NCI-H2196 treated with DMSO at 0.1 percent for 48 hours (cell line): ENCODE results near the gene FOLH1.
"Not testable (repeated sequence)": the region's sequence is repeated elsewhere in the genome, so short reads cannot be mapped to it uniquely, and the experiment has no call there.

Source experiments
- DNase-seq: peaks from one replicate; lab custom pipeline; 2025; ENCODE audit not compliant: unreplicated experiment; lab: John Stamatoyannopoulos, UW

FOLH1 gene

DNA sequence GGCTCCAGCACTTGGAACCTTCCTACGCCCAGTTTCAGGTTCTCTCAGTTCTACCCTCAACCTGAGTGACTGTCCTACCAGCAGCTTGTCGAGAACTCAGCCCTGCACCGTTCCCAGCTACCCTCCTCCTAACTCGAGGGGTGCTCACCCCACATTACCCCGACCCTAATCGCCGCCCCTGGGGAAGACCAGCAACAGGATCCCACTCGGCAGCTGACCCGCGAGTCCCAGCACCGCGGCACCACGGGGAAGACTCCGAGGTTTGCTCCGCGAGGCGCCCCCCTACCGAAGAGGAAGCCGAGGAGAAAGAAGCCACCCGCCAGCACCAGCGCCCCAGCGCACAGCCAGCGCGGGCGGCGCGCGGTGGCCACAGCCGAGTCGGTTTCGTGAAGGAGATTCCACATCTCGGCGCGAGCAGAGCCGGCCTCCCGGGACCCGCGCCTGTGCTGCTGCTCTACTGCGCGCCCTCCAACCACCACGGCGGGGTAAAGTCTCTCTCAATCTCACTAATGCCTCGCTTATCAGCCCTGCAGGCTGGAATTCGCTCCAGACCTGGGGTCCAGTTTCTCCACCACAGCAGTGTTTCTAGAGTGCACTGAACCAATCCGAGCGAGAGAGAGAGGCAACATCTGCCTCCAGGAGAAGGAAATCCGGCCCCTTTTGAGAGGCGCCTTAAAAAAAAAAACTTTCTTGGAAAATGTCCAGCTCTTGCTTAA, at the start of gene FOLH1:
TSS of gene FOLH1 (minus strand) at position 597 of the 716 bp plus-strand sequence. CDS start at position 404, 193 bp downstream.
- DNase-seq, result no peak

DNA sequence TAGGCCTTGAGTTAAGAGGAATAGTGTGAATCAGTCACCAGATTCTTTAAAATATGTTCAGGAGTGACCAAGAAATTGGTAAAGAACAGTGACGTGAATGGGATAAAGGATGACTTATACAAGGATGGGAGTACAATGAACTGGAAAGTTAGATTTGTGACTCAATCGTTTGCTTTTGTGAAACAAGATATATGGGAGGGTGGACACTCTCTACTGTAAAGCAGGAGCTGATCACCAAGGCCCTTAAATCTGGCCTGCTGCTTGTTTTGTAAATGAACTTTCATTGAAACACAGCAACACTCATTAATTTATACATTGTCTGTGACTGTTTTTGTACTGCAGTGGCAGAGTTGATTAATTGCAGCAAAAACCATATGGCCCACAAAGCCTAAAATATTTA, 46.7 kb upstream of the FOLH1 start:
- not testable (repeated sequence) for DNase-seq

DNA sequence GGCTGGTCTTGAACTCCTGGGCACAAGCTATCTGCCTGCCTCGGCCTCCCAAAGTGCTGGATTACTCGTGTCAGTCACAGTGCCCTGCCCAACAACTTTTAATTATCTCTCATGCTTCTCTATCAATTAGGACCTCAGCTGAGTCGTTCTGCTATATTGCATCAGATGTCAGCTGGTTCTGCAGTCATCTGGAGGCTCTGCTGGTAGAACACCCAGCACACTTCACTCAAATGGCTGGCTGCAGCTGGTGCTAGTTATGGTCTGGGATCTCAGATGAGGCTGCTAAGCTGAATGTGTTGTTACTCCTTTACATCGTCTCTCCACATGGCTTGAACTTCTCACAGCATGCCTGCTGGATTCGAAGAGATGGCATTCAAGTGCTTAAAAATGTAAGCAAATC, 42.8 kb upstream of the FOLH1 start:
- not testable (repeated sequence) for DNase-seq

DNA sequence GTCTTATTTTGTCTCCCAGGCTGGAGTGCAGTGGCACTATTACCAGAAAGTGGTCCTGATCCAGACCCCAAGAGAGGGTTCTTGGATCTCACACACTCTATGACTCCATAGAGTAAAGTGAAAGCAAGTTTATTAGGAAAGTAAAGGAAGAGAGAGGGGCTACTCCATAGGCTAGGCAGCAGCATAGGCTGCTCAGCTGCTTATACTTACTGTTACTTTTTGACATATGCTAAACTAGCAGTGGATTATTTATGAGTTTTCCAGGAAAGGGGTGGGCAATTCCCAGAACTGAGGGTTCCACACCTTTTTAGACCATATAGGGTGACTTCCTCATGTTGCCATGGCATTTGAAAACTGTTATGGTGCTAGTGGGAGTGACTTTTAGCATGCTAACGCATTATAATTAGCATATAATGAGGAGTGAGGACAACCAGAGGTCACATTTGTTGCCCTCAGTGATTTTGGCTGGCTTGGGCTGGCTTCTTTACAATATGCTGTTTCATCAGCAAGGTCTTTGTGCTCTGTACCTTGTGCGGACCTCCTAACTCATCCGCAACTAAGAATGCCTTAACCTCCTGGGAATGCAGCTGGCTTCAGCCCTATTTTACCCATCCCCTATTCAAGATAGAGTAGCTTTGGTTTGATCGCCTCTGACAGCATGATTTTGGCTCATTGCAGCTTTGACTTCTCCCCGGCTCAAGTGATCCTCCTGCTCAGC, 42.2 kb upstream of the FOLH1 start:
- DNase-seq, result not testable (repeated sequence)

DNA sequence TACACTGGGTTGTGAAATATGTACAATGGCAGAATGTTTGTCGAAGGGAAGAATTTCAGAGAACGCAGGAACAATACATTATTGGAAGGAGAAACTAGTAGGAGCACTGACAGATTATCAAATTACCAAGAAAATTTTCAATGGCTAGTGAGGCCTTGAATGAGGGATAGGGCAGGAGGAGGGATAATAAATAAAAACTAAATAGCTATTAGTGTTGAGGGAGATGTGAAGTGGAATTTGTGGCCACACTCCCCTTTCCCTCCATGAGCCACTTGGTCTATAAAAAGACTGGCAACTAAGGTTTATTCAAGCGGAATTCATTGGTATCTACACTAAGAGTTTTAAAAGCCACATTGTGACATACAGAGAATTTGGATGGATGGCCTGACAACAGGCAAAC, 41.0 kb upstream of the FOLH1 start:
- not testable (repeated sequence) for DNase-seq

DNA sequence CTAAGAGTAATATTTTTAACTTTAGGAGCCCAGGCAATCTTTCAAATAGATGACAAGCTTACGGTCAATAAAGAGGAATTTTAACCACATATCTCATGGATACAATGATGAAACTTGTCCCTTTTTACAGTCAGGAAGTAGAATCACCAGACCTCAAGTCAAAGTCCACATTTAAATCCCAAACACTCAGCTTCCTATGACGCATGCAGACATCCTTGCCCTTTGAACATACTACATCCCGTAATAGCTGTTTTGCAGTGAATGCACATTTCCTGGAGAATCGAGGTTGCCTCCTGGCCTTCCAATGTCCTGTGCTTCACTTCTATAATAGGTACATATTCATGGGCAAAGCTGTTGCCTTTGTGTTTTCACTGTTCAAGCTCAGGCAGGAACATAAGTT, 25.3 kb upstream of the FOLH1 start:
- not testable (repeated sequence) for DNase-seq

DNA sequence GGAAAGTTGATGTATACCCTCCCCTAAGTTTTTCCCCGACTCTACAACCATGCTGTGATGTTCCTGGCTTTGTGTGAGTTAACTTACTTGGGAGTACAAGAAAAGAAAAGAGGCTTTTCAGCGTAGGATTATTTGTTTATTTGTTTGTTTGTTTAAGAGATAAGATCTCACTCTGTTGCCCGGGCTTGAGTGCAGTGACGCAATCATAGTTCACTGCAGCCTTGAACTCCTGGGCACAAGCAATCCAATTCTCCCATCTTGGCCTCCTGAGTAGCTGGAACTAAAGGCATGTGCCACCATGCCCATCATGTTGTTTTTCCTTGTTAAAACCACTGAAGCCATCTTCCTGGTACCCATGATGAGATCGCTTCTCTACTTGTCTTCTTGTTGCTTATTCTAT, 24.6 kb upstream of the FOLH1 start:
- DNase-seq, result not testable (repeated sequence)

DNA sequence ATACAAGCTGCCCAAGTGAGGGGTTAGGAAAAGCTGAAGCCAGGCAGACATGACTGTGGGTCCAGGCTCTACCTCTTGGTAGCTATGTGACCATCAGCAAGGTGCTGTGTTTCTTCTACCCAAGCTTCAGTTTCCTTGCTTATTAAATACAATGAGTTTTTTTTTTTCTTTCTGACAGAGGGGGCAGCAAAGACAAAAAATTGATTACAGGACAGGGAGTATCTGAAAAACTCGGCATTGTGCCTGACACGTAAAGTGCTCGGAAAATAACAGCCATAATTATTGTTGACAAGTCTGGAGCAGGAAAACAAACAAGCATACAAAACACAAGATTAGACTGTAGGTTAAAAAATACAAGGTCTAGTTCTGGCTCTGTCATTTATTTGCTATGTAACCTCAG, 23.3 kb upstream of the FOLH1 start:
- not testable (repeated sequence) for DNase-seq

DNA sequence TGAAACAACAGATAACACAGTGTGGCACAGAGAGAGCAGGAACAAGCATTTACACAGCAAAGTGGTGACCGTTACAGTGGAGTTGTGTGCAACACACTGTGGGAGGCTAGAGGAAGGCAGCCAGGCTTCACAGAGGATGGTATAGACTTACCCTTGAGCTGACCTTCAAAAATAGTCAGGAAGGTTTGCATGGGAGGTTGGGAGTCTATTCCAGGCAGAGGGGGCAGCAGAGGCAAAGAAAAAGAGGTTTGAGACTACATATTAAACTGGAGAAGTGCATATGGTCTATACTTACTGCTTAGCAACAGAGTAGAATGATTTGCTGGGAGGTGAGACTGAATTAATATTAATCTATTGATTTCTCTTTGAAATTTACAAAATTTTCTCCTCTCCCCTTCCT, 22.1 kb upstream of the FOLH1 start:
- not testable (repeated sequence) for DNase-seq

DNA sequence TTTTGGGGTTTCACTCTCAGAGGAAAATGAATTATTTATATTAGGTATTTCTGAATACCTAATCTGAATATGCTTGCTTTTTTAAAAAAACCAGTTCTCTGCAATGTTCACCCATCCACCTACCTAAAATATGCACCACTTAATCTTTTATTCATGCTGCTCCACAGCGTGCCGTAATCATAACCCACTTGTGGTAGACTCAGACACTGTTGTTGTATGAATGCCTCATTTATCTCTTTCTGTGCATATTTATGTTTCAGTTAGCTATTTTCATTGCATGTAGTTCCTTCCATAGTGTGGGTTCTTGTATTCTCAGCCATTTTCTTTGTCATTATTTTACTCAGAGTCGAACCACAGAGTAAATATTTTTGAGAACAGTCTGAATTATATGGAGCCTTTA, 21.6 kb upstream of the FOLH1 start:
- DNase-seq, result not testable (repeated sequence)

DNA sequence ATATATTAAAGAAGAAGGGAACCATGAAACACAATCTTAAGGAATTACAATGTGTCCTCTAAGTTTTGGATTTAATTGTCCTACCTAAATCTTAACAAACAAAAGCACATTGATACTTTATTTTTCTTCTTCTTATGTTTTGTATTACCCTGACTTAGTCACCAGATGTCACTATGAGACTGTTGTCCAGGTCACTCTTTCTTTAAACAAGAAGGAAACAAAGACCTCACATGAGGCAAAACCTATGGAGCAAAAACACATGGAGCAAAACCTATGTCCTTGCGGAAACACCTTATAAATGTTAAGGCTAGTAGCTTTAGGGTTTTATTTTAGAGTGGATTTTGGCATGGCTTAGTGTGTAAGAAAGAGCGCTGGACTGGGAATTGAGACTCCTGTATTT, 20.7 kb upstream of the FOLH1 start:
- DNase-seq, result not testable (repeated sequence)

DNA sequence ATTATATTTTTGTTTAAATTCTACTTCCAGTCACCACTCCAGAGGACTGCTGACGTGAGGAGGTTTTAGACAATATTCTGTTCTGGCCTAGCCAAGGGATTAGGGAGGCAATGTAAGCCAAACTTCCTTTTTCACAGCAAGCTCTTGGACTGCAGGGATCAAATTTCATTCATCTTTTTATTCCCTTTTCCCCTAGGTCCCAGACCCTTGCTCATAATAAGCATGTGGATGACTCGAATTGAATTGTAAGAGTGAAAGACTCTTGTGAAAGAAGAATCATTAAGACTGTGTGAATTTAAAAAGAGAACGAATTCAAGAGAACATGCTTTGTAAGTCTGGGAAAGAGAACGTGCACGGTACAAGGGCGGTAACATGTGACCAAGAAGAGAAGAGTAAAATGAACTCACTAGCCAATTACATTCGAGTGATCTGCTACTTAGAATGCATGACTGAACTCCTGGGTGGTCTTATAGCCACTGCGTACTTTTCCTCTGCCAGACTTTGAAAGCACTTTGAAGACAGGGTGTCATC, 16.9 kb upstream of the FOLH1 start:
- not testable (repeated sequence) for DNase-seq

DNA sequence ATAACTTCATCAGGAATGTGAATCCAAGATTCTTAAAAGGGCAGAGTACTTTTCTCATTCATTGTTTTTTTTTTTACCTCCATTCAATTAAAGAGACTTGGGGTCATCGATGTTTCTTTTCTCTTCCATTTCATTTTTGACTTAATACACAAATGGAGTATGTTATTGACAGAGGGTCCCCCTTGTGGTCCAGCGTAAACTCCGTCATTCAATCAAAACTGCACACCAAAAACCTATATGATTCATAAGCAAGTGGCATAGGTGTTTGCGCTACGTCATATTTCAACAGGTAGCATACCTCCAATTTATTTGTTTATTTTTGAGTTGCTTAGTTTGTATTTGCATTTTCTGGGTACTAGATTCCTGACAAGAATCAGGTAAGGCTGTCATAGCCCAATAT, 12.7 kb upstream of the FOLH1 start:
- DNase-seq, result no peak

DNA sequence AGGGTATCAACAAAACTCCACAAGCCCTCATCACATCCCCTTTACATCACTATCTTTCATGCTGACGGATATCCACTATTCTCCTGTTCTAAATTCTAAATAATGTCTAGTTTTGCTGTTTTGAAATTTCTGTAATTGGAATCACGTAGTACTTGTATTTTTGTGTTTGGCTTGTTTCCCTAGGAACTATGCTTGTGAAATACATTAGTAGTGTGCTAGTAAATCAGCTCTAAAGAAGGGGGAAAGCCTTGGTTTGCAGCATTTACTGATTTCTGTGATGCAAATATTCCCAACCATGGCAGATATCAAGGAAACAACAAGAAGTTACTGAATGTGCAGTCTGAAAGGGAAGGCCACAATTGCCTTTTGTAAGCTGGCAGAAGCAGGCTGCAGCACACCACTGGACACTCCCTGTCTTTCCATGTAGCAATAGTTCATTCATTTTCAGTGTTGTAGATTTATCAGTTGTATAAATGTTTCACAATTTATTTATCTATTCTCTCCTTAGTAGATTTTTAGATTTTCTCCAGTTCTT, 4.7 kb upstream of the FOLH1 start:
- DNase-seq, result no peak

DNA sequence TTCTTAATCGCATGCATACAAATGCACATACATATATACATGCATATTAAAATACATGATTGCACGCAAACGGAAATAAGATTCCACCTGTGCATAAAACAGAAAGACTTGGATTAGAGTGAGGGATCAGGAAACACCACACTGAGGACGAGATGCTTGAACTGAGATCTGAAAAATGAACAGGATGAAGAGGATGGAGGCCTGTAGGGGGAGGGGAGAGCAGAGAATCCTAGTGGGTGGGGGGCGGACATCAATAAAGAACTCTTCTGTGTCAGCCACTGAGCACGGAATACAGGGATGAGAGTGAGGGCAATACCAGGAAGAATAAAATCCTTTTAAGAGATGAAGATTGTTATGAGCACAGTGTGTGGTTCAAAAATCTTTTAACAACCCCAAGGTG, 1.4 kb downstream of the FOLH1 start:
- DNase-seq, result not testable (repeated sequence)

DNA sequence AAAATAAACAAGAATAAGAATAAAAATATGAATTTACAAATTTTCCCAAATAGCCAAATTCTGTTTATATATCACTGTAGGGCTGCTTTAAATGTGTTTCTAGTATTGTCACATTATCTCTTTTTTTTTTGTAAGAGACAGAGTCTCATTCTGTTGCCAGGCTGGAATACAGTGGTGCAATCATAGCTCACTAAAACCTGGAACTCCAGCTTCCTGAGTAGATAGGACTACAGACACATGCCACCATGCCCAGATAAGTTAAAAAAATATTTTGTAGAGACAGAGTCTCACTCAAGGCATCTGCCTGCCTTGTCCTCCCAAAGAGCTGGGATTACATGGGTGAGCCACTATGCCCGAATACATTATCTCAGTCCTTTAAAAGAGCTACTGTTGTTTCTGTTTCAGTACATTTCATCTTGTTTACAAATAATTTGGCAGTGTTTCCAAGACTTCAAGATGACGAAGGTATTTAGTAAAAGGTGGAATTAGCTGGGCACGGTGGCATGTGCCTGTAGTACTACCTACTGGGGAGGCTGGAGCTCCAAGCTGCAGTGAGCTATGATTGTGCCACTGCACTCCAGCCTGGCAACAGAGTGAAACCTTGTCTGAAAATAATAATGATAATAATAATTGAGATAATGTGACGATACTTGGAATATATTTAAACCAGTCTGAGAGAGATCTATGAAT, 6.0 kb downstream of the FOLH1 start:
- DNase-seq, result no peak

DNA sequence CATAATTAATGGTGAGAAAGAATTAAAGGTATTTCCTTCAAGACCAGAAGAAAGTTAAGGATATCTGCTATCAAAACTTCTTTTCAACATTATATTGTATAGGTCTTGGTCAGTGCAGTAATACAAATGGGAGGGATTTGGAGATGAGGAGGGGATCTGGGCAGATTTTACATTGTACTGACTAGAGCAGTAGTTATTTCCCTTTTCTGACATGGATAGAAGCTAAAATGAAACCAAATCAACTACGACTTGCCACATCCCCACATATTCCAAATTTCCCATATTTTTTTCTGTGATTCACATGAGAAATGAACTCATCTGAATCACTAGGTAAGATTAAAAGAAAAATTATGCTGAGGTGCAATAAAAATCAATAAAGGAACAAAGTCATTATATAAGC, 11.6 kb downstream of the FOLH1 start:
- DNase-seq, result not testable (repeated sequence)

DNA sequence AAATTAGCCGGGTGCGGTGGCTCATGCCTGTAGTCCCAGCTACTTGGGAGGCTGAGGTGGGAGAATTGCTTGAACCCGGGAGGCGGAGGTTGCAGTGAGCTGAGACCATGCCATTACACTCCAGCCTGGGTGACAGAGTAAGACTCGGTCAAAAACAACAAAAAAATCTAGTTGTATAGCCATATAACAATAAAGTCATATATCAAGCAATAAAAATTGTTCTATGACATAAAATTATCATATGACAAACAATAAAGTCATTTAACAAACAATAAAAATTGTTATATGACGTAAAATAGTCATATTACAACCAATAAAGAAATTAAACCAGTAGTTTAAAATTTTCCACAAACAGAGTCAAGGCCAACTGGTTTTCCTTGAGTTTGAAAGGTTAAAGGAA, 12.4 kb downstream of the FOLH1 start:
- DNase-seq, result not testable (repeated sequence)

DNA sequence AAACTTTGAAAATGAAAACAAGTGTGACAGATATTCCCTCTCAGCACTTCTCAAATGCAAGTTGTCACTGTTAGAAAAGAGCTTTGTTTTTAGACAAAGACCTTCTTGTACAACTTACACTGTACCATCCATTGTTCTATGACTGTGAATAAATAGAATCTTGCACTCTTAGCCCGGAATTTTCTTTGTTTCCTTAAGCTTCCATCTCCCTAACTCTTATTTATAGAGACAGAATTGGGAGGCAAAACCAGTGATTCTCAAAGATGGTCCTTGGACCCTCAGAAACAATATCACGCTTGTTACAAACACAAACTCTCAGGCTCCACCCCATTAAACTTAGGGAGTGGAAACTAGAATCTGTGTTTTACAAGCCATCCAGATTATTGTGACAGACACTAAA, 18.1 kb downstream of the FOLH1 start:
- DNase-seq, result not testable (repeated sequence)

DNA sequence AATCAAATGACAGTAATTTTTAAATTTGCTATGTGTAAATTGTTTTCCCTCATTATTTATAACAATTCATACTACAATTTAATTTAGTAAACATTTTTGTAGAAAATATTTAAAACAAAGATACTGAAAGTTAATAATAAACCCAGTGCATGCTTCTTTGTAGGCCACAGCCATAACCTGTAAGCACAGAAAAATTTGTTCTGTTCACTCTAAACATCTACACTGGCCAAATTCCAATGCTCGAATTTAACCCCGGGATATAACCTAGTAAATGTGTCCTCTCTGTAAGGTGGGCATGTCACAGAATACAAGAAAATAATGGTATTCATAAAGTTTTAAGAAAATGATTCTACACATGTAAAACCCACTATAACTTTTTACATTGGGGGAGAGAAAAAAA, 22.2 kb downstream of the FOLH1 start:
- DNase-seq, result not testable (repeated sequence)

DNA sequence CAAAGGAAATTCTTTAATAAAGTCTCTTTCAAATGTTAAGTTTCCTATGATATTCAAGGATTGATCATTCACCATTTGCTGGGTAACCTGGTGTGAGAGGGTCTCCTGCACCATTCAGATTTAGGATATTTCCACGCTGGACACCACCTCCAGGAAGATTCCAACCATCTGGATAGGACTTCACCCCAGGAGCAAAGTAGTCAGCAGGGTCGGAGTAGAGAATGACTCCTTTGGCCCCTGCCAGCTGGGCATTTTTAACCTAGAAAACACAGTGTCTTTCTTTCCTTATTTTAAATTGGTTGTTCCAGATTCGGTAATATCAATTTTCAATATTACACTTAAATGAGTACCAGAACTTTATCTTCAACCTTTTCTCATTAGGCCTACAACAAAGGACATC, 22.8 kb downstream of the FOLH1 start:
- not testable (repeated sequence) for DNase-seq
